ENCODE results near the gene MON1A. TPM values are rescaled to one million over a fixed set of nuclear protein-coding genes. Genes with fewer than 3 reads are reported as not detected.
"Not testable (repeated sequence)": the region's sequence is repeated elsewhere in the genome, so short reads cannot be mapped to it uniquely, and the experiment has no call there.

The MON1A gene
- total and polyA plus RNA-seq, 3 donors from 2014 or later = 16.4 to 23.9 (median 17.3) TPM

DNA sequence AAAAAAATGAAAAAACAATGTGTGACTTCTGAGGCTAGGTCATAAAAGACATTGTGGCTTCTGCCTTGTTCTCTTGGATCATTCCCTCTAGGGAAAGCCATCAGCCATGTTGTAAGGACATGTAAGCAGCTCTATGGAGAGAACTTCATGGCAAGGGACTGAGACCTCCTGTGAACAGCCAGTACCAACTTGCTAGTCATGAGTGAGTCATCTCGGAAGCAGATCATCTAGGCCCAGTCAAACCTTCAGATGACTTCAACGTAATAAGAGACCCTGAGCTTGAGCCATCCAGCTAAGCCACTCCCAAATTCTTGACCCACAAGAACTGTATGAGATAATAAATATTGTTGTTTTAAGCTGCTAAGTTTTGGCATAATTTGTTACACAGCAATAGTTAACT is 4.9 kb downstream of the MON1A start:
- Histone ChIP-seq H3K4me1 (peaks cover 9% of the 10 kb centered on the region), H3K4me3 (no peak overlapping the region), H3K9me3 (no peaks in the 10 kb centered on the region), H3K36me3 (ENCODE audit: low read depth, missing control alignments) (no peaks in the 10 kb centered on the region), H3K27me3 (no peaks in the 10 kb centered on the region), H3K27ac (no peak overlapping the region)
- intact Hi-C loops (cut with DNase I; ENCODE audit: low total_unique reads) = no loop called here
- TF ChIP-seq POLR2A (IDR thresholded peaks at IDR 0.05) = no peak
- TF ChIP-seq, protein P1, sequence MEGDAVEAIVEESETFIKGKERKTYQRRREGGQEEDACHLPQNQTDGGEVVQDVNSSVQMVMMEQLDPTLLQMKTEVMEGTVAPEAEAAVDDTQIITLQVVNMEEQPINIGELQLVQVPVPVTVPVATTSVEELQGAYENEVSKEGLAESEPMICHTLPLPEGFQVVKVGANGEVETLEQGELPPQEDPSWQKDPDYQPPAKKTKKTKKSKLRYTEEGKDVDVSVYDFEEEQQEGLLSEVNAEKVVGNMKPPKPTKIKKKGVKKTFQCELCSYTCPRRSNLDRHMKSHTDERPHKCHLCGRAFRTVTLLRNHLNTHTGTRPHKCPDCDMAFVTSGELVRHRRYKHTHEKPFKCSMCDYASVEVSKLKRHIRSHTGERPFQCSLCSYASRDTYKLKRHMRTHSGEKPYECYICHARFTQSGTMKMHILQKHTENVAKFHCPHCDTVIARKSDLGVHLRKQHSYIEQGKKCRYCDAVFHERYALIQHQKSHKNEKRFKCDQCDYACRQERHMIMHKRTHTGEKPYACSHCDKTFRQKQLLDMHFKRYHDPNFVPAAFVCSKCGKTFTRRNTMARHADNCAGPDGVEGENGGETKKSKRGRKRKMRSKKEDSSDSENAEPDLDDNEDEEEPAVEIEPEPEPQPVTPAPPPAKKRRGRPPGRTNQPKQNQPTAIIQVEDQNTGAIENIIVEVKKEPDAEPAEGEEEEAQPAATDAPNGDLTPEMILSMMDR (IDR thresholded peaks at IDR 0.05) = no peak
- DNase-seq = no peak
- 67 to 87% methylated on average over 2 of the region's 2 CpGs for WGBS, 2 donors

DNA sequence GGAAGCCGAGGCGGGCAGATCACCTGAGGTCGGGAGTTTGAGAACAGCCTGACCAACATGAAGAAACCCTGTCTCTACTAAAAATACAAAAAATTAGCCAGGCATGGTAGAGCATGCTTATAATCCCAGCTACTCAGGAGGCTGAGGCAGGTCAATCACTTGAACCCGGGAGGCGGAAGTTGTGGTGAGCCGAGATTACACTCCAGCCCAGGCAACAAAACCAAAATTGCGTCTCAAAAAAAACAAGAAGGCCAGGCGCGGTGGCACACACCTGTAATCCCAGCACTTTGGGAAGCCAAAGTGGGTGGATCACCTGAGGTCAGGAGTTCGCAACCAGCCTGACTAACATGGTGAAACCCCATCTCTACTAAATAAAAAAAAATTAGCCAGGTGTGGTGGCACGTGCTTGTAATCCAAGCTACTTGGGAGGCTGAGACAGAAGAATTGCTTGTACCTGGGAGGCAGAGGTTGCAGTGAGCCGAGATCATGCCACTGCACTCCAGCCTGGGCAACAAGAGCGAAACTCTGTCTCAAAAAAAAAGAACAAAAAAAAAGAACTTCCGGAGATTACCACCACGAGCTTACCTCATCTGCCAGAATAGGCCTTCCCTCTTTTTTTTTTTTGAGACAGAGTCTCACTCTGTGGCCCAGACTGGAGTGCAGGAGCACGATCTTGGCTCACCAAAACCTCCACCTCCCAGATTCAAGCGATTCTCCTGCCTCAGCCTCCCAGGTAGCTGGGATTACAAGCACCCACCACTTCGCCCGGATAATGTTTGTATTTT is 11.6 kb downstream of the MON1A start:
- intact Hi-C loops (cut with DNase I; ENCODE audit: low total_unique reads); H3K4me1 ChIP-seq; H3K36me3 ChIP-seq (ENCODE audit: low read depth, missing control alignments); H3K27ac ChIP-seq; H3K9me3 ChIP-seq; DNase-seq; H3K27me3 ChIP-seq; H3K4me3 ChIP-seq: not testable (repeated sequence)
- WGBS, 2 donors = 88 to 94% methylated on average over 19 of the region's 19 CpGs

DNA sequence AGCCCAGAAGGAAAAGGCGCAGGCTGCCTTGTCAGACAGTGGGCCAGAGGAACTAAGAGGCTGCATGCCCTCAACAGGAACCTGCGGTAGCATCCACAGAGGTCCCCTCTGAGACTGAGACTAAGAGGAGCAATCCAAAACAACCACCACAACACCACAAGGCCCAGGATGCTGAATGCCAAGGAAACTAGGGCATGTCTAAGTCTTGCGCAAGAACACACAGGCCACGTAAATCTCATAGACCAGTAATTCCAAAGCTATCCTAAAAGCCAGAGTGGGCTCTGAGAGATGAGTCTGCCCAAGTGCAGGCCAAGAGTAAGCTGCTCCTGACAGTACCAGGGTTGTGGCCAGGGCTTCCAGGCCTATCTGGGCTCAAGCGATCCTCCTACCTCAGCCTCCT is 12.9 kb downstream of the MON1A start:
- no peak for DNase-seq
- H3K27ac ChIP-seq = no peak overlapping the region
- no peaks in the 10 kb centered on the region for H3K4me1 ChIP-seq
- intact Hi-C loops (cut with DNase I; ENCODE audit: low total_unique reads) = no loop called here
- H3K27me3 ChIP-seq = no peaks in the 10 kb centered on the region
- H3K36me3 ChIP-seq (ENCODE audit: low read depth, missing control alignments) = no peaks in the 10 kb centered on the region
- H3K9me3 ChIP-seq = no peaks in the 10 kb centered on the region
- TF ChIP-seq POLR2A (IDR thresholded peaks at IDR 0.05) = no peak
- TF ChIP-seq, protein P1 (IDR thresholded peaks at IDR 0.05) = no peak
- no peak overlapping the region for H3K4me3 ChIP-seq
- 87 to 93% methylated on average over 5 of the region's 5 CpGs for WGBS, 2 donors

DNA sequence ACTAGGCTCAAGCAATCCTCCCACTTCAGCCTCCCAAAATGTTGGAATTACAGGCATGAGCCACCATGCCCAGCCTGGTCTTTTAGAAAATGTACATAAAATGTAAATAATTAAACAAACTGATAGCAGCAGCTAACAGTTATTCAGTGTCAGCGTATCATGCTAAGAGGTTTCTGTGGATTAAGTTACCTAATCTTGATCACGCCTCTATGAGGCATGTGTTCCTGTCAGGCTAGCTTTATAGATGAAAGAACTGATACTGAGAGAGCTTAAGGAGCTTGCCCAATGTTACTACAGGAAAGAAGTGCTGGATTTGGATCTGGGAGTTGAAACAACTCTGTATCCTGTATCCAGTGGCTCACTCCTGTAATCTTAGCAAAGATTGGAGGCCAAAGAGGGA is 14.7 kb downstream of the MON1A start:
- intact Hi-C loops (cut with DNase I; ENCODE audit: low total_unique reads) = no loop called here
- 94 to 96% methylated on average over 2 of the region's 2 CpGs for WGBS, 2 donors
- H3K36me3 ChIP-seq (ENCODE audit: low read depth, missing control alignments) = no peaks in the 10 kb centered on the region
- H3K9me3 ChIP-seq = no peaks in the 10 kb centered on the region
- no peak for DNase-seq
- no peak overlapping the region for H3K4me3 ChIP-seq
- no peaks in the 10 kb centered on the region for H3K27me3 ChIP-seq
- no peak for TF ChIP-seq POLR2A (IDR thresholded peaks at IDR 0.05)
- TF ChIP-seq, protein P1 (IDR thresholded peaks at IDR 0.05) = no peak
- H3K27ac ChIP-seq = no peak overlapping the region
- H3K4me1 ChIP-seq = no peaks in the 10 kb centered on the region

DNA sequence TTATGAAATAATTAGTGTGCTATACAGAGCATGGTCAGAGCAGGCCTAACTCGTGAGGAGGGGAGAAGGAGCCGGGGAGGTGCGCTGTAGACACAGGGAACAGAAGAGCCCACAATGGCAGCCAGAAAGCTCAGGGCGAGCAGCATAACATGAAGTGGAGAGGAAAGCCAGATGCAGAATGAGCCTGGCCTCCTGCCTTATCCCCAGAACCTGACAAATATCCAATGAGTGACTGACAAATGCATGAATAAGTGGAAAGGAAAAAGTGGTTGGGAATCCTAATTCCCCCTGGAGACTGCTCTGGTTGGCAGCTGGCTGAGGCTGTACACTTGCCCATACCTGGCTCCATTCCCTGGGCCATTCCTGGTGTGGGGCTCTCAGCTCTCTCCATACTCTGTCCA is 16.7 kb downstream of the MON1A start:
- DNase-seq = no peak
- WGBS, 2 donors = 91 to 96% methylated on average over 4 of the region's 4 CpGs
- Histone ChIP-seq H3K27me3 (no peaks in the 10 kb centered on the region), H3K27ac (no peak overlapping the region), H3K4me3 (no peak overlapping the region), H3K9me3 (no peaks in the 10 kb centered on the region), H3K4me1 (no peaks in the 10 kb centered on the region), H3K36me3 (ENCODE audit: low read depth, missing control alignments) (no peaks in the 10 kb centered on the region)
- intact Hi-C loops (cut with DNase I; ENCODE audit: low total_unique reads) = no loop called here
- TF ChIP-seq, protein P1 (IDR thresholded peaks at IDR 0.05) = no peak
- no peak for TF ChIP-seq POLR2A (IDR thresholded peaks at IDR 0.05)
